ENCODE data around the gene OMG.

- TF ChIP-seq, protein P1, sequence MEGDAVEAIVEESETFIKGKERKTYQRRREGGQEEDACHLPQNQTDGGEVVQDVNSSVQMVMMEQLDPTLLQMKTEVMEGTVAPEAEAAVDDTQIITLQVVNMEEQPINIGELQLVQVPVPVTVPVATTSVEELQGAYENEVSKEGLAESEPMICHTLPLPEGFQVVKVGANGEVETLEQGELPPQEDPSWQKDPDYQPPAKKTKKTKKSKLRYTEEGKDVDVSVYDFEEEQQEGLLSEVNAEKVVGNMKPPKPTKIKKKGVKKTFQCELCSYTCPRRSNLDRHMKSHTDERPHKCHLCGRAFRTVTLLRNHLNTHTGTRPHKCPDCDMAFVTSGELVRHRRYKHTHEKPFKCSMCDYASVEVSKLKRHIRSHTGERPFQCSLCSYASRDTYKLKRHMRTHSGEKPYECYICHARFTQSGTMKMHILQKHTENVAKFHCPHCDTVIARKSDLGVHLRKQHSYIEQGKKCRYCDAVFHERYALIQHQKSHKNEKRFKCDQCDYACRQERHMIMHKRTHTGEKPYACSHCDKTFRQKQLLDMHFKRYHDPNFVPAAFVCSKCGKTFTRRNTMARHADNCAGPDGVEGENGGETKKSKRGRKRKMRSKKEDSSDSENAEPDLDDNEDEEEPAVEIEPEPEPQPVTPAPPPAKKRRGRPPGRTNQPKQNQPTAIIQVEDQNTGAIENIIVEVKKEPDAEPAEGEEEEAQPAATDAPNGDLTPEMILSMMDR (IDR thresholded peaks at IDR 0.05 in 2 of 3, conservative IDR thresholded peaks at IDR 0.05 in 1 of 3; ENCODE audit: borderline replicate concordance in 1 of 3, insufficient read depth in 1 of 3, low read depth in 2 of 3, low read length in 2 of 3): no peak
- TF ChIP-seq POLR2AphosphoS5 (IDR thresholded peaks at IDR 0.05; ENCODE audit: low read depth, low read length): no peak
- no peak for TF ChIP-seq FOSL1 (IDR thresholded peaks at IDR 0.05; ENCODE audit: low read depth)
- no peak for TF ChIP-seq POLR2A (IDR thresholded peaks at IDR 0.05; ENCODE audit: borderline replicate concordance, extremely low read depth, insufficient read depth, insufficient read length)
- TF ChIP-seq ZNF274 (IDR thresholded peaks at IDR 0.05; ENCODE audit: low read depth, low read length): no peak
- TF ChIP-seq CEBPB (IDR thresholded peaks at IDR 0.05; ENCODE audit: low read depth): no peak
- no peak for TF ChIP-seq EZH2 (IDR thresholded peaks at IDR 0.05)
- TF ChIP-seq TCF7L2 (IDR thresholded peaks at IDR 0.05; ENCODE audit: borderline replicate concordance, extremely low read depth, insufficient read depth, insufficient read length): no peak
- TF ChIP-seq, protein P2, sequence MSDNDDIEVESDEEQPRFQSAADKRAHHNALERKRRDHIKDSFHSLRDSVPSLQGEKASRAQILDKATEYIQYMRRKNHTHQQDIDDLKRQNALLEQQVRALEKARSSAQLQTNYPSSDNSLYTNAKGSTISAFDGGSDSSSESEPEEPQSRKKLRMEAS (IDR thresholded peaks at IDR 0.05): no peak
- no peak for TF ChIP-seq CBX3 (IDR thresholded peaks at IDR 0.05; ENCODE audit: low read depth)
- TF ChIP-seq ZFX (IDR thresholded peaks at IDR 0.05): no peak
- TF ChIP-seq SRF (IDR thresholded peaks at IDR 0.05; ENCODE audit: low read depth): no peak
These were observed 13.2 kb downstream of the OMG start for GRCh38 chr17:31283841-31284240.

Measured in HCT116 (cell line).